DOHH2 (cell line): Measurements from ENCODE around the gene FBXW2.

ENCODE experiments used
- CTCF ChIP-seq: fragments of 200-600 bp; sonication (generic); IDR thresholded peaks from one replicate; pipeline ENCODE4 v1.5.1; 2014; ENCODE audit warnings: antibody characterized with exemption, mild to moderate bottlenecking, low read depth, low read length; ENCODE audit not compliant: poor library complexity, severe bottlenecking
- EZH2phosphoT487 ChIP-seq: fragments of 200-600 bp; sonication (generic); IDR thresholded peaks from 2 replicates; pipeline ENCODE4 v1.6.1; 2017; ENCODE audit warnings: borderline replicate concordance, mild to moderate bottlenecking, antibody characterized with exemption, low read length, moderate library complexity, mixed read lengths

GRCh38 chr9:120730654-120731514, 62.3 kb downstream of the FBXW2 start:
- no peak for TF ChIP-seq CTCF
- no peak for TF ChIP-seq EZH2phosphoT487
